ENCODE data around the gene CA12.
A peak's percentile ranks its signal among the peaks of the same experiment; 100 is the strongest.

Gene CA12

GRCh38 chr15:63296195-63296594, 85.5 kb downstream of the CA12 start:
- no peak overlapping the region for H3K56ac ChIP-seq (ENCODE audit: low read length)
- DNase-seq = no peak
- WGBS (ENCODE audit: extremely low coverage, insufficient coverage, low lambda C conversion rate) = no CpG with 5 or more reads among the region's 6 CpGs
- no peak overlapping the region for H3K4ac ChIP-seq (ENCODE audit: low read depth, low read length)
- H4K5ac ChIP-seq (ENCODE audit: low read length) = no peak overlapping the region
- no peaks in the 10 kb centered on the region for H3K4me1 ChIP-seq (ENCODE audit: control insufficient read depth, low read depth, low read length)
- H3K27ac ChIP-seq (ENCODE audit: low read depth, low read length) = no peak overlapping the region
- no peak overlapping the region for H4K8ac ChIP-seq (ENCODE audit: low read depth, low read length)
- H3K79me1 ChIP-seq (ENCODE audit: low read length) = no peaks in the 10 kb centered on the region
- no peak overlapping the region for H3K9ac ChIP-seq (ENCODE audit: low read length)
- no peaks in the 10 kb centered on the region for H3K36me3 ChIP-seq (ENCODE audit: control insufficient read depth, insufficient read depth, low read length)
- no peak overlapping the region for H2AK5ac ChIP-seq (ENCODE audit: low read length)
- H3K79me2 ChIP-seq (ENCODE audit: control insufficient read depth, insufficient read depth, low read length) = no peaks in the 10 kb centered on the region
- no peak overlapping the region for H3K23ac ChIP-seq (ENCODE audit: low read length)
- no peak overlapping the region for H3K18ac ChIP-seq (ENCODE audit: low read length)
- no peak overlapping the region for H3K4me2 ChIP-seq (ENCODE audit: low read length)
- H3K27me3 ChIP-seq (ENCODE audit: insufficient read depth, low read length, poor library complexity) = no peaks in the 10 kb centered on the region
- H2BK5ac ChIP-seq (ENCODE audit: low read length) = no peak overlapping the region
- H2BK120ac ChIP-seq (ENCODE audit: low read depth, low read length) = no peak overlapping the region
- H2BK15ac ChIP-seq (replicated peaks; ENCODE audit: low read depth) = no peak overlapping the region
- H3K4me3 ChIP-seq (ENCODE audit: low read length) = no peak overlapping the region

GRCh38 chr15:63295341-63295740, 86.3 kb downstream of the CA12 start:
- no peak overlapping the region for H3K18ac ChIP-seq (ENCODE audit: low read length)
- no peak overlapping the region for H4K5ac ChIP-seq (ENCODE audit: low read length)
- H4K8ac ChIP-seq (ENCODE audit: low read depth, low read length) = no peak overlapping the region
- H2BK5ac ChIP-seq (ENCODE audit: low read length) = no peak overlapping the region
- no peaks in the 10 kb centered on the region for H3K27me3 ChIP-seq (ENCODE audit: insufficient read depth, low read length, poor library complexity)
- no peak overlapping the region for H3K27ac ChIP-seq (ENCODE audit: low read depth, low read length)
- no peak overlapping the region for H3K56ac ChIP-seq (ENCODE audit: low read length)
- DNase-seq = no peak
- H3K79me2 ChIP-seq (ENCODE audit: control insufficient read depth, insufficient read depth, low read length) = no peaks in the 10 kb centered on the region
- H3K23ac ChIP-seq (ENCODE audit: low read length) = no peak overlapping the region
- H2BK15ac ChIP-seq (replicated peaks; ENCODE audit: low read depth) = no peak overlapping the region
- no peak overlapping the region for H3K4me2 ChIP-seq (ENCODE audit: low read length)
- H3K9ac ChIP-seq (ENCODE audit: low read length) = no peak overlapping the region
- H2BK120ac ChIP-seq (ENCODE audit: low read depth, low read length) = no peak overlapping the region
- H3K79me1 ChIP-seq (ENCODE audit: low read length) = no peaks in the 10 kb centered on the region
- no peaks in the 10 kb centered on the region for H3K4me1 ChIP-seq (ENCODE audit: control insufficient read depth, low read depth, low read length)
- H2AK5ac ChIP-seq (ENCODE audit: low read length) = no peak overlapping the region
- H3K4me3 ChIP-seq (ENCODE audit: low read length) = no peak overlapping the region
- H3K4ac ChIP-seq (ENCODE audit: low read depth, low read length) = no peak overlapping the region
- H3K36me3 ChIP-seq (ENCODE audit: control insufficient read depth, insufficient read depth, low read length) = no peaks in the 10 kb centered on the region

GRCh38 chr15:63294359-63294758, 87.3 kb downstream of the CA12 start:
- WGBS (ENCODE audit: extremely low coverage, insufficient coverage, low lambda C conversion rate) = no CpG with 5 or more reads among the region's 3 CpGs
- no peaks in the 10 kb centered on the region for H3K27me3 ChIP-seq (ENCODE audit: insufficient read depth, low read length, poor library complexity)
- no peaks in the 10 kb centered on the region for H3K79me2 ChIP-seq (ENCODE audit: control insufficient read depth, insufficient read depth, low read length)
- H3K4me3 ChIP-seq (ENCODE audit: low read length) = no peak overlapping the region
- no peaks in the 10 kb centered on the region for H3K36me3 ChIP-seq (ENCODE audit: control insufficient read depth, insufficient read depth, low read length)
- no peak overlapping the region for H3K23ac ChIP-seq (ENCODE audit: low read length)
- no peak overlapping the region for H3K18ac ChIP-seq (ENCODE audit: low read length)
- no peak overlapping the region for H2AK5ac ChIP-seq (ENCODE audit: low read length)
- H4K5ac ChIP-seq (ENCODE audit: low read length) = no peak overlapping the region
- no peak overlapping the region for H3K9ac ChIP-seq (ENCODE audit: low read length)
- no peak overlapping the region for H2BK5ac ChIP-seq (ENCODE audit: low read length)
- no peak overlapping the region for H2BK120ac ChIP-seq (ENCODE audit: low read depth, low read length)
- H4K8ac ChIP-seq (ENCODE audit: low read depth, low read length) = no peak overlapping the region
- no peak overlapping the region for H3K4me2 ChIP-seq (ENCODE audit: low read length)
- H3K4me1 ChIP-seq (ENCODE audit: control insufficient read depth, low read depth, low read length) = no peaks in the 10 kb centered on the region
- no peak overlapping the region for H3K4ac ChIP-seq (ENCODE audit: low read depth, low read length)
- H3K79me1 ChIP-seq (ENCODE audit: low read length) = no peaks in the 10 kb centered on the region
- no peak overlapping the region for H3K27ac ChIP-seq (ENCODE audit: low read depth, low read length)
- no peak overlapping the region for H3K56ac ChIP-seq (ENCODE audit: low read length)
- DNase-seq = no peak
- no peak overlapping the region for H2BK15ac ChIP-seq (replicated peaks; ENCODE audit: low read depth)

- Histone ChIP-seq H2AK5ac (ENCODE audit: low read length) (no peak overlapping the region), H3K9ac (ENCODE audit: low read length) (no peak overlapping the region), H4K5ac (ENCODE audit: low read length) (no peak overlapping the region), H3K79me1 (ENCODE audit: low read length) (no peaks in the 10 kb centered on the region), H3K27me3 (ENCODE audit: insufficient read depth, low read length, poor library complexity) (no peaks in the 10 kb centered on the region), H3K27ac (ENCODE audit: low read depth, low read length) (no peak overlapping the region), H3K36me3 (ENCODE audit: control insufficient read depth, insufficient read depth, low read length) (no peaks in the 10 kb centered on the region), H3K79me2 (ENCODE audit: control insufficient read depth, insufficient read depth, low read length) (no peaks in the 10 kb centered on the region), H3K18ac (ENCODE audit: low read length) (no peak overlapping the region), H3K56ac (ENCODE audit: low read length) (no peak overlapping the region), H3K4me3 (ENCODE audit: low read length) (no peak overlapping the region), H2BK5ac (ENCODE audit: low read length) (no peak overlapping the region), H2BK15ac (replicated peaks; ENCODE audit: low read depth) (no peak overlapping the region), H3K4me1 (ENCODE audit: control insufficient read depth, low read depth, low read length) (no peaks in the 10 kb centered on the region), H3K4ac (ENCODE audit: low read depth, low read length) (no peak overlapping the region), H3K23ac (ENCODE audit: low read length) (no peak overlapping the region), H4K8ac (ENCODE audit: low read depth, low read length) (no peak overlapping the region), H3K4me2 (ENCODE audit: low read length) (no peak overlapping the region), H2BK120ac (ENCODE audit: low read depth, low read length) (no peak overlapping the region)
- WGBS (ENCODE audit: extremely low coverage, insufficient coverage, low lambda C conversion rate) = no CpG with 5 or more reads among the region's 5 CpGs
- no peak for DNase-seq
Measured at GRCh38 chr15:63292771-63293170, 88.9 kb downstream of the CA12 start.

GRCh38 chr15:63292241-63292640, 89.4 kb downstream of the CA12 start:
- no peak for DNase-seq
- no peaks in the 10 kb centered on the region for H3K27me3 ChIP-seq (ENCODE audit: insufficient read depth, low read length, poor library complexity)
- no peak overlapping the region for H3K18ac ChIP-seq (ENCODE audit: low read length)
- H3K27ac ChIP-seq (ENCODE audit: low read depth, low read length) = no peak overlapping the region
- no CpG with 5 or more reads among the region's 3 CpGs for WGBS (ENCODE audit: extremely low coverage, insufficient coverage, low lambda C conversion rate)
- no peak overlapping the region for H4K5ac ChIP-seq (ENCODE audit: low read length)
- no peak overlapping the region for H3K23ac ChIP-seq (ENCODE audit: low read length)
- no peak overlapping the region for H3K4ac ChIP-seq (ENCODE audit: low read depth, low read length)
- H2BK15ac ChIP-seq (replicated peaks; ENCODE audit: low read depth) = no peak overlapping the region
- no peaks in the 10 kb centered on the region for H3K79me1 ChIP-seq (ENCODE audit: low read length)
- no peak overlapping the region for H4K8ac ChIP-seq (ENCODE audit: low read depth, low read length)
- no peaks in the 10 kb centered on the region for H3K79me2 ChIP-seq (ENCODE audit: control insufficient read depth, insufficient read depth, low read length)
- H2AK5ac ChIP-seq (ENCODE audit: low read length) = no peak overlapping the region
- H3K56ac ChIP-seq (ENCODE audit: low read length) = no peak overlapping the region
- H3K4me1 ChIP-seq (ENCODE audit: control insufficient read depth, low read depth, low read length) = no peaks in the 10 kb centered on the region
- H3K36me3 ChIP-seq (ENCODE audit: control insufficient read depth, insufficient read depth, low read length) = no peaks in the 10 kb centered on the region
- no peak overlapping the region for H3K4me3 ChIP-seq (ENCODE audit: low read length)
- H2BK5ac ChIP-seq (ENCODE audit: low read length) = no peak overlapping the region
- H3K9ac ChIP-seq (ENCODE audit: low read length) = no peak overlapping the region
- H2BK120ac ChIP-seq (ENCODE audit: low read depth, low read length) = no peak overlapping the region
- no peak overlapping the region for H3K4me2 ChIP-seq (ENCODE audit: low read length)

GRCh38 chr15:63291507-63291906, 90.1 kb downstream of the CA12 start:
- Histone ChIP-seq H4K5ac (ENCODE audit: low read length) (no peak overlapping the region), H3K4me3 (ENCODE audit: low read length) (no peak overlapping the region), H3K4ac (ENCODE audit: low read depth, low read length) (no peak overlapping the region)

More at GRCh38 chr15:63291507-63291906, 90.1 kb downstream of the CA12 start:
- no peak overlapping the region for H2BK120ac ChIP-seq (ENCODE audit: low read depth, low read length)
- H3K9ac ChIP-seq (ENCODE audit: low read length) = no peak overlapping the region
- no peak overlapping the region for H3K23ac ChIP-seq (ENCODE audit: low read length)
- no peaks in the 10 kb centered on the region for H3K36me3 ChIP-seq (ENCODE audit: control insufficient read depth, insufficient read depth, low read length)
- H3K27me3 ChIP-seq (ENCODE audit: insufficient read depth, low read length, poor library complexity) = no peaks in the 10 kb centered on the region
- H3K4me1 ChIP-seq (ENCODE audit: control insufficient read depth, low read depth, low read length) = no peaks in the 10 kb centered on the region
- H2AK5ac ChIP-seq (ENCODE audit: low read length) = no peak overlapping the region
- H3K79me2 ChIP-seq (ENCODE audit: control insufficient read depth, insufficient read depth, low read length) = no peaks in the 10 kb centered on the region
- H3K56ac ChIP-seq (ENCODE audit: low read length) = no peak overlapping the region
- no peak overlapping the region for H4K8ac ChIP-seq (ENCODE audit: low read depth, low read length)
- H2BK15ac ChIP-seq (replicated peaks; ENCODE audit: low read depth) = no peak overlapping the region
- peak overlapping the region; percentile 68 for H3K18ac ChIP-seq (ENCODE audit: low read length)
- no peak overlapping the region for H3K27ac ChIP-seq (ENCODE audit: low read depth, low read length)
- DNase-seq = no peak
- no peaks in the 10 kb centered on the region for H3K79me1 ChIP-seq (ENCODE audit: low read length)
- H3K4me2 ChIP-seq (ENCODE audit: low read length) = no peak overlapping the region
- no peak overlapping the region for H2BK5ac ChIP-seq (ENCODE audit: low read length)

Measured in mesendoderm (in vitro differentiated cells).